WTC11 (cell line): ENCODE data around the gene PTPDC1. TPM values are rescaled to one million over a fixed set of nuclear protein-coding genes. Genes with fewer than 3 reads are reported as not detected.

Experiments
- ATAC-seq: fragments of 200-7000 bp; cut with Tn5 transposase; 2 replicates; pipeline ENCODE4 v1.10.0; 2021; ENCODE audit warnings: mild to moderate bottlenecking, moderate library complexity
- CTCF ChIA-PET: fragments of 300-600 bp; sonication (Branson Sonifier 250); formaldehyde crosslinking; loops from one replicate; lab custom pipeline; 2021; ENCODE audit warnings: antibody characterized with exemption; lab: Charles Lee
- POLR2A ChIA-PET: fragments of 350-600 bp; sonication (Branson Sonifier 250); formaldehyde crosslinking; loops from one replicate; lab custom pipeline; 2021; ENCODE audit warnings: antibody characterized with exemption; lab: Charles Lee
- DNase-seq: peaks from one replicate; pipeline ENCODE4 v3.0.0; 2021; ENCODE audit warnings: low spot score
- H3K27ac Mint-ChIP-seq: 2 replicates; pipeline ENCODE4 v1.8.0; 2021; ENCODE audit warnings: mixed read lengths
- H3K27me3 Mint-ChIP-seq: 2 replicates; pipeline ENCODE4 v1.8.0; 2021; ENCODE audit warnings: low read depth, mild to moderate bottlenecking, moderate library complexity, mixed read lengths
- H3K36me3 Mint-ChIP-seq: 2 replicates; pipeline ENCODE4 v1.8.0; 2021; ENCODE audit warnings: mixed read lengths
- H3K4me1 Mint-ChIP-seq: 2 replicates; pipeline ENCODE4 v1.8.0; 2022; ENCODE audit warnings: mixed read lengths
- H3K4me3 Mint-ChIP-seq: 2 replicates; pipeline ENCODE4 v1.8.0; 2021; ENCODE audit warnings: mild to moderate bottlenecking, moderate library complexity, mixed read lengths
- H3K9me3 Mint-ChIP-seq: 2 replicates; pipeline ENCODE4 v1.8.0; 2021; ENCODE audit warnings: mixed read lengths
- ARID4B ChIP-seq: sonication (generic); formaldehyde crosslinking; IDR thresholded peaks from 2 replicates; pipeline ENCODE4 v1.8.0; 2023; ENCODE audit warnings: missing genetic modification reagents, mild to moderate bottlenecking, borderline replicate concordance
- ATF3 ChIP-seq: sonication (generic); formaldehyde crosslinking; conservative IDR thresholded peaks from 2 replicates; pipeline ENCODE4 v1.8.1; 2022; ENCODE audit warnings: mild to moderate bottlenecking, missing genetic modification reagents
- ATF6 ChIP-seq: sonication (generic); formaldehyde crosslinking; IDR thresholded peaks from 2 replicates; pipeline ENCODE4 v1.8.1; 2023; ENCODE audit warnings: mild to moderate bottlenecking, missing genetic modification reagents
- CDX4 ChIP-seq: fragments of 250-450 bp; sonication (Bioruptor Pico); IDR thresholded peaks from 2 replicates; pipeline ENCODE4 v1.9.0; 2021; ENCODE audit warnings: moderate library complexity, mild to moderate bottlenecking, inconsistent platforms, borderline replicate concordance
- CTCF ChIP-seq: fragments of 200-600 bp; IDR thresholded peaks from 2 replicates; pipeline ENCODE4 v1.8.0; 2022; ENCODE audit warnings: antibody characterized with exemption
- ELF4 ChIP-seq: sonication (generic); formaldehyde crosslinking; IDR thresholded peaks from 2 replicates; pipeline ENCODE4 v1.8.1; 2022; ENCODE audit warnings: low read depth, mild to moderate bottlenecking, moderate library complexity, missing genetic modification reagents
- EMX1 ChIP-seq: fragments of 250-450 bp; sonication (Bioruptor Pico); IDR thresholded peaks from 2 replicates; pipeline ENCODE4 v1.8.0; 2021; ENCODE audit warnings: mild to moderate bottlenecking
- FOXP1 ChIP-seq: sonication (generic); formaldehyde crosslinking; IDR thresholded peaks from 2 replicates; pipeline ENCODE4 v1.8.0; 2022; ENCODE audit warnings: missing genetic modification reagents, mild to moderate bottlenecking, moderate library complexity, borderline replicate concordance
- FOXP4 ChIP-seq: sonication (generic); formaldehyde crosslinking; IDR thresholded peaks from 2 replicates; pipeline ENCODE4 v1.8.0; 2022; ENCODE audit warnings: mild to moderate bottlenecking, missing genetic modification reagents
- IRF1 ChIP-seq: sonication (generic); formaldehyde crosslinking; IDR thresholded peaks from 2 replicates; pipeline ENCODE4 v1.8.0; 2023; ENCODE audit warnings: missing genetic modification reagents
- NFE2L1 ChIP-seq: sonication (generic); formaldehyde crosslinking; IDR thresholded peaks from 2 replicates; pipeline ENCODE4 v1.8.1; 2023; ENCODE audit warnings: missing genetic modification reagents
- ZNF219 ChIP-seq: sonication (generic); formaldehyde crosslinking; IDR thresholded peaks from 2 replicates; pipeline ENCODE4 v1.8.0; 2023; ENCODE audit warnings: missing genetic modification reagents, mild to moderate bottlenecking, borderline replicate concordance
- ZSCAN18 ChIP-seq: fragments of 250-450 bp; sonication (Bioruptor Pico); IDR thresholded peaks from 2 replicates; pipeline ENCODE4 v2.1.2; 2022; ENCODE audit warnings: mild to moderate bottlenecking, moderate library complexity
- total RNA-seq: library from RNA; stranded (reverse); gene quantifications from 3 replicates; pipeline ENCODE4 v1.2.3, GENCODE V29; 2021

PTPDC1 gene
- total RNA-seq, 1 experiment from 2014 or later, result 9.2 TPM

GRCh38 chr9:94110821-94111252 lies 26.6 kb downstream of the PTPDC1 start:
- H3K4me1 Mint-ChIP-seq, result peaks cover 4% of the 10 kb centered on the region; the same call in 1 of the 2 replicates
- peaks cover 11% of the 10 kb centered on the region for H3K9me3 Mint-ChIP-seq
- no peak for TF ChIP-seq CDX4 (CRISPR knock-in tag)
- no peak for TF ChIP-seq FOXP4 (CRISPR knock-in tag)
- TF ChIP-seq ATF6 (CRISPR knock-in tag), result no peak
- TF ChIP-seq ATF3 (CRISPR knock-in tag), result no peak
- no peak for TF ChIP-seq ARID4B
- no peak for TF ChIP-seq EMX1 (CRISPR knock-in tag)
- no peak for TF ChIP-seq CTCF
- no peak for TF ChIP-seq ZSCAN18
- no peak for TF ChIP-seq ZNF219
- TF ChIP-seq IRF1 (CRISPR knock-in tag), result no peak
- TF ChIP-seq ELF4 (CRISPR knock-in tag), result no peak
- TF ChIP-seq NFE2L1 (CRISPR knock-in tag), result no peak
- no peak for TF ChIP-seq FOXP1 (CRISPR knock-in tag)
- no peak overlapping the region for H3K4me3 Mint-ChIP-seq
- H3K27me3 Mint-ChIP-seq, result no peaks in the 10 kb centered on the region; the same call in 1 of the 2 replicates
- no peak overlapping the region for H3K27ac Mint-ChIP-seq
- ChIA-PET POLR2A (no interaction called here), CTCF (no interaction called here)
- ATAC-seq, result no peak
- H3K36me3 Mint-ChIP-seq, result peaks cover 11% of the 10 kb centered on the region
- no peak for DNase-seq
